ENCODE data around the gene FBN1. TPM values are rescaled to one million over a fixed set of nuclear protein-coding genes. Genes with fewer than 3 reads are reported as not detected.

The FBN1 gene
- total RNA-seq, 4 donors from 2014 or later, result 17.6 to 106 (median 31.2) TPM

DNA sequence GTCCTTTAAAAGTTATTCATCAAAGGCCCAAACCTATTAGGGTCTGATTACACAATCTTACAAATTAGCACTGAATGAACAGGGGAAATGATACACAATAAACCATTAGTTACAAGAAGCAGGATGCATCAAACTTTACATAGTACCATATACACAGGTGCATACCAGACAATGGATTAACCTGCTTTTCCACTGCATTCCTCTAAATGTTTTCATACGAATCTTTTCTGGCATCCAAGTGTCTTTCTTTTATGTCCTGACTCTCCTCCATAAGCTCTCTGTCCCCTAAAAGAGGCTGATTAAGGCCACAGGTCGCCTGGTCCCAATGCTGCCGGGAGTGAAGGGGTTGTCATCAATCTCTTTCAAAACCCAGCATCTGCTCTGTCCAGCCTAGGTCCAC lies 11.4 kb downstream of the FBN1 start:
- H3K36me3 ChIP-seq, result no peaks in the 10 kb centered on the region
- no peak overlapping the region for H3K4me3 ChIP-seq
- in situ Hi-C loops (cut with MboI; ENCODE audit: low pct_ligation_motif_present in 1 of 4, low pct_unique_long_range_greater_than_20kb in 1 of 4, low sequenced_read_pairs in 3 of 4), result no loop called here
- TF ChIP-seq POLR2AphosphoS5 (IDR thresholded peaks at IDR 0.05) (no peak), POLR2A (IDR thresholded peaks at IDR 0.05) (no peak), EP300 (IDR thresholded peaks at IDR 0.05; ENCODE audit: low read depth) (no peak)
- TF ChIP-seq, protein P1, sequence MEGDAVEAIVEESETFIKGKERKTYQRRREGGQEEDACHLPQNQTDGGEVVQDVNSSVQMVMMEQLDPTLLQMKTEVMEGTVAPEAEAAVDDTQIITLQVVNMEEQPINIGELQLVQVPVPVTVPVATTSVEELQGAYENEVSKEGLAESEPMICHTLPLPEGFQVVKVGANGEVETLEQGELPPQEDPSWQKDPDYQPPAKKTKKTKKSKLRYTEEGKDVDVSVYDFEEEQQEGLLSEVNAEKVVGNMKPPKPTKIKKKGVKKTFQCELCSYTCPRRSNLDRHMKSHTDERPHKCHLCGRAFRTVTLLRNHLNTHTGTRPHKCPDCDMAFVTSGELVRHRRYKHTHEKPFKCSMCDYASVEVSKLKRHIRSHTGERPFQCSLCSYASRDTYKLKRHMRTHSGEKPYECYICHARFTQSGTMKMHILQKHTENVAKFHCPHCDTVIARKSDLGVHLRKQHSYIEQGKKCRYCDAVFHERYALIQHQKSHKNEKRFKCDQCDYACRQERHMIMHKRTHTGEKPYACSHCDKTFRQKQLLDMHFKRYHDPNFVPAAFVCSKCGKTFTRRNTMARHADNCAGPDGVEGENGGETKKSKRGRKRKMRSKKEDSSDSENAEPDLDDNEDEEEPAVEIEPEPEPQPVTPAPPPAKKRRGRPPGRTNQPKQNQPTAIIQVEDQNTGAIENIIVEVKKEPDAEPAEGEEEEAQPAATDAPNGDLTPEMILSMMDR (IDR thresholded peaks at IDR 0.05), result no peak
- 78 to 80% methylated on average over 3 of the region's 3 CpGs for WGBS, 2 donors (ENCODE audit: low coverage in 1 of 2)
- H3K27me3 ChIP-seq, result no peaks in the 10 kb centered on the region
- intact Hi-C loops (cut with DNase I; ENCODE audit: low total_unique reads), result no loop called here
- H3K27ac ChIP-seq, result no peak overlapping the region
- H3K4me1 ChIP-seq, result no peaks in the 10 kb centered on the region
- no peaks in the 10 kb centered on the region for H3K9me3 ChIP-seq
- no peak for DNase-seq

- H3K36me3 ChIP-seq, result no peaks in the 10 kb centered on the region
- no peaks in the 10 kb centered on the region for H3K9me3 ChIP-seq
- H3K4me1 ChIP-seq, result no peaks in the 10 kb centered on the region
- 23% methylated on average over 1 of the region's 1 CpG; no CpG with 5 or more reads in 1 of the 2 donors for WGBS, 2 donors (ENCODE audit: low coverage in 1 of 2)
- in situ Hi-C loops (cut with MboI; ENCODE audit: low pct_ligation_motif_present in 1 of 4, low pct_unique_long_range_greater_than_20kb in 1 of 4, low sequenced_read_pairs in 3 of 4) (no loop called here), intact Hi-C loops (cut with DNase I; ENCODE audit: low total_unique reads) (no loop called here)
- no peak overlapping the region for H3K4me3 ChIP-seq
- no peak for DNase-seq
- no peaks in the 10 kb centered on the region for H3K27me3 ChIP-seq
- TF ChIP-seq, protein P1 (IDR thresholded peaks at IDR 0.05), result no peak
- no peak for TF ChIP-seq POLR2AphosphoS5 (IDR thresholded peaks at IDR 0.05)
- no peak for TF ChIP-seq POLR2A (IDR thresholded peaks at IDR 0.05)
- TF ChIP-seq EP300 (IDR thresholded peaks at IDR 0.05; ENCODE audit: low read depth), result no peak
- no peak overlapping the region for H3K27ac ChIP-seq
These were observed 12.9 kb downstream of the FBN1 start for GRCh38 chr15:48632651-48633050.

GRCh38 chr15:48631176-48631770 lies 14.2 kb downstream of the FBN1 start:
- Histone ChIP-seq H3K4me3 (no peak overlapping the region), H3K36me3 (no peaks in the 10 kb centered on the region), H3K27ac (no peak overlapping the region), H3K4me1 (no peaks in the 10 kb centered on the region), H3K27me3 (no peaks in the 10 kb centered on the region), H3K9me3 (no peaks in the 10 kb centered on the region)
- intact Hi-C loops (cut with DNase I; ENCODE audit: low total_unique reads), result no loop called here
- 67 to 77% methylated on average over 2 to 8 of the region's 8 CpGs for WGBS, 2 donors (ENCODE audit: low coverage in 1 of 2)
- in situ Hi-C loops (cut with MboI; ENCODE audit: low pct_ligation_motif_present in 1 of 4, low pct_unique_long_range_greater_than_20kb in 1 of 4, low sequenced_read_pairs in 3 of 4), result no loop called here
- TF ChIP-seq, protein P1 (IDR thresholded peaks at IDR 0.05), result no peak
- TF ChIP-seq POLR2AphosphoS5 (IDR thresholded peaks at IDR 0.05), result no peak
- no peak for TF ChIP-seq POLR2A (IDR thresholded peaks at IDR 0.05)
- no peak for DNase-seq

DNA sequence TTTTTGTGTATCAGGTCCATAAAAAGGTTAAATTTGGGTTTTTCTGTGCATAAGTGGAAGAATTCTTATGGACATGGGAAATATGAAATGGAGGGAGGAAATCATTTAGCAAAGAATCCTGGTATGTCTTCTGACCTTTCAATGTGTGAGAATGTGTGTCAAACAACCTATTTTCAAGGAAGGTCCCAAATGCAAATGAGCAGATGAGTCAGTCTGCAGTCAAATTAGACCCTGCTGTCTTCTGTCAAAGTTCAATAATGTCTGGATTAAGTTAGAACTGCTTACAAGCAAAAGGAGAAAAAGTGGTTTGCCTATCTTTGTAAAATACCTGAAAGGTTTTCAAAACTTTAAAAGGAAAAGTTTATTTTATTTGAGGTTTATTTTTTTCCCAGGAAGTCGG lies 15.3 kb downstream of the FBN1 start:
- Histone ChIP-seq H3K4me3 (no peak overlapping the region), H3K36me3 (no peaks in the 10 kb centered on the region), H3K27ac (no peak overlapping the region), H3K4me1 (no peaks in the 10 kb centered on the region), H3K27me3 (no peaks in the 10 kb centered on the region), H3K9me3 (no peaks in the 10 kb centered on the region)
- in situ Hi-C loops (cut with MboI; ENCODE audit: low pct_ligation_motif_present in 1 of 4, low pct_unique_long_range_greater_than_20kb in 1 of 4, low sequenced_read_pairs in 3 of 4) (no loop called here), intact Hi-C loops (cut with DNase I; ENCODE audit: low total_unique reads) (no loop called here)
- no peak for DNase-seq
- TF ChIP-seq POLR2A (IDR thresholded peaks at IDR 0.05) (no peak), EP300 (IDR thresholded peaks at IDR 0.05; ENCODE audit: low read depth) (no peak), POLR2AphosphoS5 (IDR thresholded peaks at IDR 0.05) (no peak)
- TF ChIP-seq, protein P1 (IDR thresholded peaks at IDR 0.05), result no peak
- WGBS, 2 donors (ENCODE audit: low coverage in 1 of 2), result 50 to 81% methylated on average over 1 of the region's 1 CpG
